IMR-90 (cell line): ENCODE results near the gene ANTXR1. TPM values are rescaled to one million over a fixed set of nuclear protein-coding genes. Genes with fewer than 3 reads are reported as not detected.

Experiments used
- ATAC-seq: fragments of 200-7000 bp; cut with Tn5 transposase; 2 replicates; pipeline ENCODE4 v1.9.1; 2020; ENCODE audit warnings: low read depth, mild to moderate bottlenecking, moderate library complexity
- BruUV-seq: library from RNA; stranded (reverse); fragments of 400-500 nt; replicated peaks from 2 replicates; lab custom pipeline; 2021; lab: Mats Ljungman, UMichigan
- CTCF ChIA-PET: fragments of 300-600 bp; formaldehyde crosslinking; extraction: SDS; loops from one replicate; lab custom pipeline; 2021; ENCODE audit warnings: antibody characterized with exemption; lab: Yijun Ruan, JAX
- POLR2A ChIA-PET: fragments of 300-600 bp; sonication (Branson Sonifier 250); formaldehyde crosslinking; loops from one replicate; lab custom pipeline; 2022; ENCODE audit warnings: antibody characterized with exemption; ENCODE audit not compliant: unreplicated experiment; lab: Charles Lee
- DNase-seq: peaks from one replicate; pipeline ENCODE4 v3.0.0; 2013
- H2AFZ ChIP-seq: replicated peaks from 2 replicates; pipeline ENCODE3; 2013; ENCODE audit warnings: low read length, mild to moderate bottlenecking; ENCODE audit not compliant: poor library complexity
- H2AK5ac ChIP-seq: 2 replicates; pipeline ENCODE4 v1.6.1; 2013; ENCODE audit warnings: low read depth, low read length, inconsistent platforms
- H2AK9ac ChIP-seq: replicated peaks from 2 replicates; pipeline ENCODE3; 2013; ENCODE audit warnings: mild to moderate bottlenecking, low read depth, low read length, moderate library complexity; ENCODE audit not compliant: poor library complexity
- H2BK120ac ChIP-seq: 2 replicates; pipeline ENCODE4 v1.6.1; 2013; ENCODE audit warnings: low read depth, low read length, inconsistent platforms
- H2BK15ac ChIP-seq: 3 replicates; pipeline ENCODE4 v1.6.1; 2013; ENCODE audit warnings: low read depth, low read length, inconsistent platforms
- H2BK20ac ChIP-seq: 2 replicates; pipeline ENCODE4 v1.6.1; 2013; ENCODE audit warnings: low read depth, mild to moderate bottlenecking, inconsistent platforms, low read length, moderate library complexity
- H2BK5ac ChIP-seq: 2 replicates; pipeline ENCODE4 v1.6.1; 2013; ENCODE audit warnings: mild to moderate bottlenecking, low read depth, low read length, inconsistent platforms; ENCODE audit not compliant: poor library complexity, severe bottlenecking
- H3K14ac ChIP-seq: replicated peaks from 2 replicates; pipeline ENCODE4 v1.6.1; 2013; ENCODE audit warnings: low read depth, low read length, inconsistent platforms
- H3K18ac ChIP-seq: 2 replicates; pipeline ENCODE4 v1.6.1; 2013; ENCODE audit warnings: low read depth, low read length, control low read depth
- H3K23ac ChIP-seq: 2 replicates; pipeline ENCODE4 v1.6.1; 2013; ENCODE audit warnings: low read depth, low read length, inconsistent platforms
- H3K27ac ChIP-seq: 2 replicates; pipeline ENCODE4 v1.5.1; 2013; ENCODE audit warnings: mild to moderate bottlenecking, control low read depth, low read length; ENCODE audit not compliant: insufficient read depth
- H3K27me3 ChIP-seq: 2 replicates; pipeline ENCODE4 v1.6.1; 2013; ENCODE audit warnings: low read length; ENCODE audit not compliant: control insufficient read depth, insufficient read depth
- H3K36me3 ChIP-seq: 2 replicates; pipeline ENCODE4 v1.6.1; 2013; ENCODE audit warnings: low read length, mixed read lengths; ENCODE audit not compliant: control insufficient read depth, insufficient read depth
- H3K4ac ChIP-seq: 2 replicates; pipeline ENCODE4 v1.6.1; 2013; ENCODE audit warnings: low read depth, low read length, inconsistent platforms
- H3K4me1 ChIP-seq: 2 replicates; pipeline ENCODE4 v1.6.1; 2013; ENCODE audit warnings: low read length, mixed read lengths; ENCODE audit not compliant: control insufficient read depth, insufficient read depth
- H3K4me2 ChIP-seq: 2 replicates; pipeline ENCODE4 v1.6.1; 2013; ENCODE audit warnings: low read depth, mild to moderate bottlenecking, control low read depth, low read length, moderate library complexity
- H3K4me3 ChIP-seq: 2 replicates; pipeline ENCODE4 v1.5.1; 2013; ENCODE audit warnings: low read depth, mild to moderate bottlenecking, control low read depth, low read length, moderate library complexity; ENCODE audit not compliant: insufficient read depth
- H3K56ac ChIP-seq: 2 replicates; pipeline ENCODE4 v1.6.1; 2013; ENCODE audit warnings: low read length, inconsistent platforms; ENCODE audit not compliant: insufficient read depth; ENCODE audit errors: extremely low read depth
- H3K79me1 ChIP-seq, 2 experiments: 2 replicates each; pipeline ENCODE4 v1.6.1; 2013; ENCODE audit warnings: low read length in 2 of 2, inconsistent platforms in 1 of 2, low read depth in 1 of 2
- H3K9ac ChIP-seq: 2 replicates; pipeline ENCODE4 v1.6.1; 2013; ENCODE audit warnings: low read depth, low read length, control low read depth
- H3K9me1 ChIP-seq: 2 replicates; pipeline ENCODE4 v1.6.1; 2013; ENCODE audit warnings: low read length, inconsistent platforms; ENCODE audit not compliant: insufficient read depth
- H3K9me3 ChIP-seq: 2 replicates; pipeline ENCODE4 v1.6.1; 2013; ENCODE audit warnings: low read length; ENCODE audit not compliant: control insufficient read depth, insufficient read depth
- H4K20me1 ChIP-seq: 2 replicates; pipeline ENCODE4 v1.6.1; 2013; ENCODE audit warnings: low read length, inconsistent platforms; ENCODE audit not compliant: insufficient read depth
- H4K5ac ChIP-seq: 2 replicates; pipeline ENCODE4 v1.6.1; 2013; ENCODE audit warnings: mild to moderate bottlenecking, low read depth, low read length, control low read depth
- H4K8ac ChIP-seq, 2 experiments: 2 replicates each; pipeline ENCODE4 v1.6.1; 2013; ENCODE audit warnings: low read depth in 2 of 2, low read length in 2 of 2, control low read depth in 1 of 2, inconsistent platforms in 1 of 2
- H4K91ac ChIP-seq: 2 replicates; pipeline ENCODE4 v1.6.1; 2013; ENCODE audit warnings: low read depth, low read length, inconsistent platforms; ENCODE audit not compliant: insufficient read depth
- BHLHE40 ChIP-seq: fragments of 150-350 bp; IDR thresholded peaks from 2 replicates; pipeline ENCODE4 v1.6.1; 2016; ENCODE audit warnings: mild to moderate bottlenecking, low read depth, low read length
- CEBPB ChIP-seq: IDR thresholded peaks from 2 replicates; pipeline ENCODE4 v1.6.1; 2012; ENCODE audit warnings: low read depth, low read length, improper control_type of control experiment
- CHD1 ChIP-seq: IDR thresholded peaks from 2 replicates; pipeline ENCODE4 v1.6.1; 2012; ENCODE audit warnings: low read depth, low read length, improper control_type of control experiment
- CTCF ChIP-seq: conservative IDR thresholded peaks from 2 replicates; pipeline ENCODE4 v1.5.1; 2012; ENCODE audit warnings: mild to moderate bottlenecking, low read depth, low read length, improper control_type of control experiment
- ELK1 ChIP-seq: fragments of 150-350 bp; IDR thresholded peaks from 2 replicates; pipeline ENCODE4 v1.6.1; 2016; ENCODE audit warnings: low read depth, mild to moderate bottlenecking, low read length, moderate library complexity, borderline replicate concordance
- FOS ChIP-seq: fragments of 150-350 bp; IDR thresholded peaks from 2 replicates; pipeline ENCODE4 v1.6.1; 2016; ENCODE audit warnings: low read depth, low read length
- MAFK ChIP-seq: IDR thresholded peaks from 2 replicates; pipeline ENCODE4 v1.6.1; 2012; ENCODE audit warnings: low read depth, low read length, improper control_type of control experiment
- MAZ ChIP-seq: IDR thresholded peaks from 2 replicates; pipeline ENCODE4 v1.6.1; 2012; ENCODE audit warnings: low read depth, mild to moderate bottlenecking, low read length, improper control_type of control experiment, moderate library complexity, borderline replicate concordance
- MXI1 ChIP-seq: IDR thresholded peaks from 2 replicates; pipeline ENCODE4 v1.6.1; 2012; ENCODE audit warnings: low read depth, mild to moderate bottlenecking, low read length, moderate library complexity, borderline replicate concordance
- NFE2L2 ChIP-seq: fragments of 150-350 bp; IDR thresholded peaks from 2 replicates; pipeline ENCODE4 v1.6.1; 2016; ENCODE audit warnings: low read depth, mild to moderate bottlenecking, low read length
- POLR2A ChIP-seq: IDR thresholded peaks from 2 replicates; pipeline ENCODE4 v1.6.1; 2012; ENCODE audit warnings: mild to moderate bottlenecking, low read depth, low read length
- RAD21 ChIP-seq: IDR thresholded peaks from 2 replicates; pipeline ENCODE4 v1.6.1; 2012; ENCODE audit warnings: low read length, improper control_type of control experiment
- RCOR1 ChIP-seq: IDR thresholded peaks from 2 replicates; pipeline ENCODE4 v1.6.1; 2012; ENCODE audit warnings: mild to moderate bottlenecking, low read length, improper control_type of control experiment; ENCODE audit not compliant: insufficient replicate concordance
- RFX5 ChIP-seq: IDR thresholded peaks from 2 replicates; pipeline ENCODE4 v1.8.0; 2012; ENCODE audit warnings: low read depth, mild to moderate bottlenecking, low read length, moderate library complexity
- SMC3 ChIP-seq: fragments of 150-350 bp; IDR thresholded peaks from 2 replicates; pipeline ENCODE4 v1.6.1; 2016; ENCODE audit warnings: low read depth, mild to moderate bottlenecking, antibody characterized with exemption, low read length, moderate library complexity
- USF2 ChIP-seq: fragments of 150-350 bp; IDR thresholded peaks from 2 replicates; pipeline ENCODE4 v1.6.1; 2017; ENCODE audit warnings: mild to moderate bottlenecking, antibody characterized with exemption, low read length, low read depth
- WGBS, 2 experiments: methylation state at CpG; one replicate each; pipeline versions ENCODE4 v1.1.5 to v1.1.7; 2013; ENCODE audit warnings: missing lambda C conversion rate in 2 of 2; ENCODE audit not compliant: insufficient read length in 1 of 2; ENCODE audit errors: extremely low coverage in 2 of 2; 5-methylcytosine and 5-hydroxymethylcytosine counted together
- dilution Hi-C: fragments of 300-500 bp; cut with HindIII; formaldehyde crosslinking; loops from one replicate; pipeline ENCODE4 v1.14.3; 2018; ENCODE audit warnings: low sequenced_read_pairs; ENCODE audit not compliant: unreplicated experiment
- in situ Hi-C: fragments of 300-500 bp; cut with MboI; formaldehyde crosslinking; loops from 3 replicates; pipeline ENCODE4 v1.14.3; 2019; ENCODE audit warnings: low sequenced_read_pairs, inconsistent platforms, mixed read lengths
- intact Hi-C: fragments of 100-400 bp; cut with micrococcal nuclease; formaldehyde crosslinking; loops from 2 replicates; pipeline ENCODE4 v1.10.0; 2022
- polyA plus RNA-seq, 3 experiments: library from polyadenylated mRNA; depleted of rRNA; stranded (reverse); fragments of >200 nt; gene quantifications; 2 replicates each; pipeline ENCODE4 v1.2.3, GENCODE V29; 2012; ENCODE audit warnings: low replicate concordance in 1 of 3
- total RNA-seq: library from RNA; depleted of rRNA; stranded (reverse); fragments of >200 nt; gene quantifications from 2 replicates; pipeline ENCODE4 v1.2.3, GENCODE V29; 2012

The ANTXR1 gene
- total and polyA plus RNA-seq, 2 of the 4 experiments (the other 2 are of a cell fraction), result 27.2 to 36.9 TPM

- Histone ChIP-seq H3K18ac (no peak overlapping the region), H4K5ac (no peak overlapping the region), H4K91ac (no peak overlapping the region), H4K8ac (no peak overlapping the region), H2BK15ac (no peak overlapping the region), H3K36me3 (peaks cover 47% of the 10 kb centered on the region), H3K9ac (no peak overlapping the region), H2AFZ (no peak overlapping the region), H3K4ac (peak overlapping the region; percentile 19; the same call in 1 of the 2 replicates), H3K27me3 (no peaks in the 10 kb centered on the region), H2BK20ac (no peak overlapping the region), H3K23ac (no peak overlapping the region), H3K14ac (no peak overlapping the region), H3K9me3 (no peaks in the 10 kb centered on the region), H3K4me1 (peaks cover 26% of the 10 kb centered on the region), H3K27ac (no peak overlapping the region), H3K56ac (no peak overlapping the region), H3K79me1 (peaks cover 17 to 67% of the 10 kb centered on the region in 2 experiments; a peak in 3 of 4 replicates), H2BK5ac (no peak overlapping the region), H3K4me2 (no peak overlapping the region), H3K9me1 (peaks cover 37% of the 10 kb centered on the region), H3K4me3 (no peak overlapping the region), H4K20me1 (no peaks in the 10 kb centered on the region; the same call in 1 of the 2 replicates), H2AK9ac (no peak overlapping the region), H2BK120ac (no peak overlapping the region), H2AK5ac (no peak overlapping the region)
- no peak for ATAC-seq
- in situ Hi-C loops, result no loop called here
- ChIA-PET CTCF (interaction anchor here (0.6 kb wide), 1 partner anchor 153 kb away, joined by 4 read pairs; the partner anchor contains the start of gene ANTXR1), POLR2A (no interaction called here)
- intact Hi-C loops, result no loop called here
- BruUV-seq, result no TSS peak
- WGBS, 2 experiments, result no CpG with 5 or more reads among the region's 2 CpGs
- dilution Hi-C loops, result no loop called here
- DNase-seq, result no peak
- no peak for TF ChIP-seq BHLHE40
- no peak for TF ChIP-seq MAZ
- TF ChIP-seq ELK1, result no peak
- TF ChIP-seq RCOR1, result no peak
- TF ChIP-seq FOS, result no peak
- no peak for TF ChIP-seq RFX5
- TF ChIP-seq CEBPB, result no peak
- no peak for TF ChIP-seq CHD1
- TF ChIP-seq SMC3, result no peak
- no peak for TF ChIP-seq NFE2L2
- no peak for TF ChIP-seq MAFK
- TF ChIP-seq CTCF, result no peak
- no peak for TF ChIP-seq POLR2A
- no peak for TF ChIP-seq USF2
- no peak for TF ChIP-seq MXI1
- TF ChIP-seq RAD21, result no peak
Measured at GRCh38 chr2:69166465-69166811, 153.5 kb downstream of the ANTXR1 start.
